D341Med (cell line): ENCODE results near the gene RPL7A.
"Not testable (repeated sequence)": the region's sequence is repeated elsewhere in the genome, so short reads cannot be mapped to it uniquely, and the experiment has no call there.

Source experiments
- DNase-seq: peaks from one replicate; pipeline ENCODE4 v3.0.0; 2012; ENCODE audit warnings: low spot score

RPL7A gene

GRCh38 chr9:133389025-133389557, 41.1 kb downstream of the RPL7A start:
- DNase-seq: no peak

- no peak for DNase-seq
Observed at GRCh38 chr9:133389562-133389961, 41.5 kb downstream of the RPL7A start.

GRCh38 chr9:133390713-133391112, 42.7 kb downstream of the RPL7A start:
- DNase-seq: no peak

GRCh38 chr9:133391449-133391848, 43.4 kb downstream of the RPL7A start:
- DNase-seq: not testable (repeated sequence)

- DNase-seq: not testable (repeated sequence)
Observed at GRCh38 chr9:133392308-133392707, 44.3 kb downstream of the RPL7A start.

- no peak for DNase-seq
Observed at GRCh38 chr9:133393399-133393798, 45.4 kb downstream of the RPL7A start.

GRCh38 chr9:133394687-133395271, 46.8 kb downstream of the RPL7A start:
- DNase-seq: no peak

- DNase-seq: no peak
Observed at GRCh38 chr9:133396952-133397351, 48.9 kb downstream of the RPL7A start.

- no peak for DNase-seq
Observed at GRCh38 chr9:133397370-133397769, 49.4 kb downstream of the RPL7A start.

- DNase-seq: no peak
Observed at GRCh38 chr9:133397895-133398294, 49.9 kb downstream of the RPL7A start.

- DNase-seq: no peak
Observed at GRCh38 chr9:133400292-133400691, 52.3 kb downstream of the RPL7A start.
